Measurements from ENCODE around the gene LRRTM4. TPM values are rescaled to one million over a fixed set of nuclear protein-coding genes. Genes with fewer than 3 reads are reported as not detected.

LRRTM4 gene
- total and polyA plus RNA-seq, 2 experiments from 2014 or later, result 8.5 to 15.4 TPM

GRCh38 chr2:77458216-77458615, 64.0 kb downstream of the LRRTM4 start:
- peak overlapping the region; percentile 72 for H3K27ac ChIP-seq
- H3K4me1 ChIP-seq (ENCODE audit: low read depth), result peaks cover 65% of the 10 kb centered on the region
- no peaks in the 10 kb centered on the region for H3K36me3 ChIP-seq
- no peaks in the 10 kb centered on the region for H3K9me3 ChIP-seq (ENCODE audit: low read depth)
- H3K4me3 ChIP-seq, result no peak overlapping the region
- no peak for DNase-seq (ENCODE audit: low read depth in 1 of 2, low spot score in 1 of 2)
- H3K27me3 ChIP-seq, result no peaks in the 10 kb centered on the region
- no peak for TF ChIP-seq CTCF (IDR thresholded peaks at IDR 0.05; ENCODE audit: low read depth, low read length)

GRCh38 chr2:77457665-77458064, 64.5 kb downstream of the LRRTM4 start:
- Histone ChIP-seq H3K27ac (peak overlapping the region; percentile 72), H3K36me3 (no peaks in the 10 kb centered on the region), H3K4me1 (ENCODE audit: low read depth) (peaks cover 65% of the 10 kb centered on the region), H3K4me3 (no peak overlapping the region), H3K27me3 (no peaks in the 10 kb centered on the region), H3K9me3 (ENCODE audit: low read depth) (no peaks in the 10 kb centered on the region)
- DNase-seq (ENCODE audit: low read depth in 1 of 2, low spot score in 1 of 2), result peak in 1 of 2 donors; percentile 69
- TF ChIP-seq CTCF (IDR thresholded peaks at IDR 0.05; ENCODE audit: low read depth, low read length), result no peak

GRCh38 chr2:77443076-77443475, 79.1 kb downstream of the LRRTM4 start:
- Histone ChIP-seq H3K27ac (no peak overlapping the region), H3K27me3 (no peaks in the 10 kb centered on the region), H3K4me1 (ENCODE audit: low read depth) (no peaks in the 10 kb centered on the region), H3K36me3 (no peaks in the 10 kb centered on the region), H3K9me3 (ENCODE audit: low read depth) (no peaks in the 10 kb centered on the region), H3K4me3 (no peak overlapping the region)
- no peak for DNase-seq (ENCODE audit: low read depth in 1 of 2, low spot score in 1 of 2)
- no peak for TF ChIP-seq CTCF (IDR thresholded peaks at IDR 0.05; ENCODE audit: low read depth, low read length)

GRCh38 chr2:77434880-77435279, 87.3 kb downstream of the LRRTM4 start:
- Histone ChIP-seq H3K9me3 (ENCODE audit: low read depth) (no peaks in the 10 kb centered on the region), H3K27me3 (no peaks in the 10 kb centered on the region), H3K4me1 (ENCODE audit: low read depth) (no peaks in the 10 kb centered on the region), H3K4me3 (no peak overlapping the region), H3K36me3 (no peaks in the 10 kb centered on the region), H3K27ac (no peak overlapping the region)
- TF ChIP-seq CTCF (IDR thresholded peaks at IDR 0.05; ENCODE audit: low read depth, low read length), result no peak
- DNase-seq (ENCODE audit: low read depth in 1 of 2, low spot score in 1 of 2), result no peak

- DNase-seq (ENCODE audit: low read depth in 1 of 2, low spot score in 1 of 2), result no peak
- H3K4me3 ChIP-seq, result no peak overlapping the region
- TF ChIP-seq CTCF (IDR thresholded peaks at IDR 0.05; ENCODE audit: low read depth, low read length), result no peak
- no peaks in the 10 kb centered on the region for H3K9me3 ChIP-seq (ENCODE audit: low read depth)
- H3K36me3 ChIP-seq, result no peaks in the 10 kb centered on the region
- no peaks in the 10 kb centered on the region for H3K4me1 ChIP-seq (ENCODE audit: low read depth)
- H3K27ac ChIP-seq, result no peak overlapping the region
- no peaks in the 10 kb centered on the region for H3K27me3 ChIP-seq
Measured at GRCh38 chr2:77428946-77429345, 93.2 kb downstream of the LRRTM4 start.

- Histone ChIP-seq H3K36me3 (no peaks in the 10 kb centered on the region), H3K4me1 (ENCODE audit: low read depth) (no peaks in the 10 kb centered on the region)
- DNase-seq (ENCODE audit: low read depth in 1 of 2, low spot score in 1 of 2), result no peak
Measured at GRCh38 chr2:77421971-77422370, 100.2 kb downstream of the LRRTM4 start.

More at GRCh38 chr2:77421971-77422370, 100.2 kb downstream of the LRRTM4 start:
- Histone ChIP-seq H3K4me3 (no peak overlapping the region), H3K9me3 (ENCODE audit: low read depth) (no peaks in the 10 kb centered on the region), H3K27me3 (no peaks in the 10 kb centered on the region), H3K27ac (no peak overlapping the region)
- TF ChIP-seq CTCF (IDR thresholded peaks at IDR 0.05; ENCODE audit: low read depth, low read length), result no peak
